ENCODE results near the gene DIPK1A.

DNA sequence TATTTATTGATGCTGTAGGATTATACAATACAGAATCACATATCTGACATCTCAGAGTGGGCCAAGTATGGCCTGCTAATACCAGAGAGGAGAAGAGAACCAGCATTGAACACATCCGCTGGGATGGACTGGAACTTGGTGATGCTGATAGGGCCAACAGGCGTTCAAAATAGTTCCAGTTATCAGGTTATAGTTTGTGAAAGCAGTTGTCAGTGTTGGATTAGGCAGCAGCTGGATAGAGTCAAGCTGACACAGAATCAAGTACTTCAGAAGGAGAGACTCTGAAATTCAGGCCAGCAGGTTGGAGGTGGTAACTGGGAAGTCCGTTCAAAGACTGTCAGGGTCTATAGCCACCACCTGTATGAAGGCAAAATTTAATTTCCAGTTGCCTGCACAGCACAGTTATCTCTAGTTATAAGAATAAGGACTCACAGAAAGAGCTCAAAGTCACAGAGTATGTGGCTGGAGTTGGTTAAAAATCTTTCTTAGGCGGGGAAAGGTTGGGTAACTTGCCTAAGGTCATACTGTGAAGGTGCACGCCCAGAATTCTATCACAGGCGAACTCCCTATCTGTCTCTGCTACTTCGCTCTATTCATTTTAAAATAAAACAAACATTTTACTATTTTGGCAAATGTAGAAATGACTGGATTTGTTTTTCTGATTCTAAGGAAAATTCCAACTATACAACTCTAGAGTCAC, 9.9 kb upstream of the DIPK1A start:
- TF ChIP-seq CTCF (IDR thresholded peaks at IDR 0.05) (no peak), FOXK1 (CRISPR knock-in tag; IDR thresholded peaks at IDR 0.05) (no peak), MXD4 (CRISPR knock-in tag; IDR thresholded peaks at IDR 0.05; ENCODE audit: borderline replicate concordance) (no peak), KAT7 (CRISPR knock-in tag; IDR thresholded peaks at IDR 0.05; ENCODE audit: borderline replicate concordance) (no peak), CREB1 (CRISPR knock-in tag; IDR thresholded peaks at IDR 0.05) (no peak), SOX15 (CRISPR knock-in tag; IDR thresholded peaks at IDR 0.05) (no peak), STAT6 (CRISPR knock-in tag; conservative IDR thresholded peaks at IDR 0.05; ENCODE audit: low read depth) (no peak), NR3C1 (CRISPR knock-in tag; conservative IDR thresholded peaks at IDR 0.05; ENCODE audit: low read depth) (no peak), TEAD4 (CRISPR knock-in tag; IDR thresholded peaks at IDR 0.05) (no peak), USF2 (CRISPR knock-in tag; IDR thresholded peaks at IDR 0.05) (no peak), FOXJ3 (CRISPR knock-in tag; IDR thresholded peaks at IDR 0.05; ENCODE audit: borderline replicate concordance) (no peak), RELA (CRISPR knock-in tag; IDR thresholded peaks at IDR 0.05; ENCODE audit: borderline replicate concordance) (no peak), JUN (CRISPR knock-in tag; IDR thresholded peaks at IDR 0.05) (no peak)
